Dendritic cell treated with granulocyte-macrophage colony-stimulating factor and Interleukin-4, amounts not matched to agents 40 ng/mL and 50 ng/mL, for 4 days (primary cell): Measurements from ENCODE around the gene ALPP.
"Not testable (repeated sequence)": the region's sequence is repeated elsewhere in the genome, so short reads cannot be mapped to it uniquely, and the experiment has no call there.

Experiments used
- H3K27ac Mint-ChIP-seq: one replicate; pipeline ENCODE4 v1.8.0; 2022; ENCODE audit warnings: mild to moderate bottlenecking, mixed read lengths
- H3K27me3 Mint-ChIP-seq: one replicate; pipeline ENCODE4 v1.8.0; 2022; ENCODE audit warnings: mild to moderate bottlenecking, mixed read lengths
- H3K36me3 Mint-ChIP-seq: one replicate; pipeline ENCODE4 v1.8.0; 2022; ENCODE audit warnings: low read depth, mixed read lengths
- H3K4me1 Mint-ChIP-seq: one replicate; pipeline ENCODE4 v1.8.0; 2022; ENCODE audit warnings: low read depth, mixed read lengths
- H3K4me3 Mint-ChIP-seq: one replicate; pipeline ENCODE4 v1.8.0; 2022; ENCODE audit warnings: mild to moderate bottlenecking, moderate library complexity, mixed read lengths
- H3K9me3 Mint-ChIP-seq: one replicate; pipeline ENCODE4 v1.8.0; 2022; ENCODE audit warnings: mixed read lengths
- intact Hi-C: fragments of 100-400 bp; cut with micrococcal nuclease; formaldehyde crosslinking; loops from one replicate; pipeline ENCODE4 v1.15.0; 2022

The ALPP gene

DNA sequence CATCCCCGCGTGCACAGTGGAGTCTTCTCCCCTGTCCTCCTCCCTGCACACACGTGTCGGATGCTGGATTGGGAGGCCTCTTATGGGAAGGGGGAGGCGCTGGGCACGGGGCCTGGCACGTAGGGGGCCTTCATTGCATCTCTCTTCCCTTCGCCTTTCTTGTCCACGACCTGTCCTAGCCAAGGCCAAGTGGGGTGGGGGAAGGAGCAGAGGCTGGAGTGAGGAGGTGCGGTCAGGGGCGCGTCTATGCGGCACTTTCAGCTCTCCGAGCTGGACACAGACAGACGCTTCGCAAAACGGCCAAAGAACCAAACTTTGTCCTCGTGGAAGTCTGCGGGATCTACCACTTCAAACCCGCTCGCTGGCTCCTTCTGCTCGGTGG lies 41.5 kb downstream of the ALPP start:
- Mint-ChIP-seq H3K9me3 (peaks cover 21% of the 10 kb centered on the region), H3K27ac (no peak overlapping the region), H3K4me1 (peaks cover 7% of the 10 kb centered on the region), H3K27me3 (peaks cover 75% of the 10 kb centered on the region), H3K4me3 (no peak overlapping the region), H3K36me3 (no peaks in the 10 kb centered on the region)
- intact Hi-C loops: no loop called here

DNA sequence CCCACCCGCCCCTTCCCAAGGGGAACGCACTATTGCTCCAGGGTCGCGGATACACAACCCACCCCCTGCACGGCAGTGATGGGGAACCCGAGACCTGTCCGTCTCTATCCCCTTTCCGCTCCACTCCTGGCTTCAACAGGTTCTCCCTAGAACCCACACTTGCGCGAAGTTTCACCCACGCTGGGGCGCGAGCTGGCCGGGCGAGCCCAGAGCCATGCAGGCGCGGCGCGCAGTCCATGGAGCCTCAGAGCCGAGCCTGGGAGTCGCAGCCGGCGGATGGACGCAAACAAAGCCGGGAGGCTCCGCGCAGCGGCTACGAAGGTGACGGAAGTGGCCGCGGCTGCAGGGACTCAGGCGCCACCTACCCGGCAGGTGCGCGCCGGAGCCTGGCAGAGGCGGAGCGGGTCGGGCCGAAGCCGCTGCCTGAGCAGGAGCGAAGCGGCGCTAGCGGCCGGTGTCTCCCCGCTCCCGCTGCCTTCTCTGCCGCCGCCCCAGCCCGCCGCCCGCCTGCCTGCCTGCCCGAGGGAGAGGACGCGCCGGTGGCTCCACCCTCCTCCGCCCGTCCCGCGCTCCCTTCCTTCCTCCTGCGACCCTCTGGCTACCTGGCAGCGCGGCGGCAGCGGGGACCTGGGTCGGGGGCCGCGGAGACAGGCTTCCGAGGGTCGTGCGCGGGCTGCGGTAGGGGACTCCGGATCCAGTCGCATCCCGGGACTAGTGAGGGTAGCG lies 42.1 kb downstream of the ALPP start:
- intact Hi-C loops: no loop called here
- Mint-ChIP-seq H3K27me3 (peaks cover 78% of the 10 kb centered on the region), H3K4me1 (peaks cover 7% of the 10 kb centered on the region), H3K27ac (no peak overlapping the region), H3K9me3 (peaks cover 21% of the 10 kb centered on the region), H3K4me3 (no peak overlapping the region), H3K36me3 (no peaks in the 10 kb centered on the region)

DNA sequence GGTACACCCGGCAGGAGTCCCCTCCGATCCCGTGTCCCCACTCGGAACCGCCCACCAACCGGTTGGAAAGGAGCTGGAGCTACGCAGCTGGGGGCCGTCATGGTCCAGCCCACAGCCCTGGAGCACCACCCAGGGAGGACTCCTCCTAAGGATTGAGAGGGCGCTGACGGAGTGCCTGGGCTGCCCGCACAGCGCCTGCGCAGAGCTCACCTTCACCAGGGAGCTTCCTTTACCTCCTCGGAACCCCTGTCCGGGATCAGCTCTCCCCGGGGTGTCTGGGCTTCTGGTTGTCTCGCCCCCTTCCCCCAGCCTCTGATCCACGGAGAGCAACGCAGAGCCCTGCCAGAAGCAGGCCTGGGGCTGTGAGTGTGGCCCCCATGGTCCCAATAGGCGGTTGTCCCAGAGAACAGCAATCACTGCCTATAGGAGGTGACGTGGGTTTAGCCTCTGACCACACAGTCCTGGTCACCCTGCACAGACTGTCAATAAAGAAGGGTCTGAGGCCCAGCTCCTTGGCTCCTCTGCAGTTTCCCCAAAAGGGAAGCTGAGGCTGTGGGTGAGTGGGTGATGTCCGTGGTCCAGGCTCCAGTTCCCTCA lies 42.7 kb downstream of the ALPP start:
- intact Hi-C loops: no loop called here
- Mint-ChIP-seq H3K4me3 (no peak overlapping the region), H3K4me1 (peaks cover 7% of the 10 kb centered on the region), H3K9me3 (peaks cover 21% of the 10 kb centered on the region), H3K27me3 (peaks cover 78% of the 10 kb centered on the region), H3K27ac (no peak overlapping the region), H3K36me3 (no peaks in the 10 kb centered on the region)

DNA sequence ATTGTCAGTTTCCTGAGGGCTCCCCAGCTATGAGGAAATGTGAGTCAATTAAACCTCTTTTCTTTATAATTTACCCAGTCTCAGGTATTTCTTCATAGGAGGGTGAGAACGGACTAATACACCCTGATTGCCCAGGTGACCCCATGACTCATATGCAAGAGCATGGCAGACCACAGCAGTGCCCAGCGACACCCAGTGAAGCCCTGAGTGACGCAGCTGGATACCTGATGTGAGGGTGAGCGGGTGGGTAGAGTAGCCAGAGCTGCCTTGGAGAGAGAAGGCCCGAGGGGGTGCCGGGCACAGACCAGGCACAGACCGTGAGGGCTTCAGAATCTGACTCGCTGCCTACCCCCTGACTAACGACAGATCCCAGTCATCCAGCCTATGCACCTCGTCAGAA lies 43.5 kb downstream of the ALPP start:
- H3K27ac Mint-ChIP-seq: no peak overlapping the region
- H3K9me3 Mint-ChIP-seq: peaks cover 21% of the 10 kb centered on the region
- peaks cover 75% of the 10 kb centered on the region for H3K27me3 Mint-ChIP-seq
- no peaks in the 10 kb centered on the region for H3K36me3 Mint-ChIP-seq
- H3K4me1 Mint-ChIP-seq: peaks cover 7% of the 10 kb centered on the region
- intact Hi-C loops: no loop called here
- H3K4me3 Mint-ChIP-seq: no peak overlapping the region

DNA sequence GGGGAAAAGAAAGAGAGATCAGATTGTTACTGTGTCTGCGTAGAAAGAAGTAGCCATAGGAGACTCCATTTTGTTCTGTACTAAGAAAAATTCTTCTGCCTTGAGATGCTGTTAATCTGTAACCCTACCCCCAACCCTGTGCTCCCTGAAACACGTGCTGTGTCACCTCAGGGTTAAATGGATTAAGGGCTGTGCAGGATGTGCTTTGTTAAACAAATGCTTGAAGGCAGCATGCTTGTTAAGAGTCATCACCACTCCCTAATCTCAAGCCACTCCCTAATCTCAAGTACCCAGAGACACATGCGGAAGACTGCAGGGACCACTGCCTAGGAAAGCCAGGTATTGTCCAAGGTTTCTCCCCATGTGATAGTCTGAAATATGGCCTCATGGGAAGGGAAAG lies 44.4 kb downstream of the ALPP start:
- H3K9me3 Mint-ChIP-seq: peaks cover 21% of the 10 kb centered on the region
- H3K4me3 Mint-ChIP-seq, H3K36me3 Mint-ChIP-seq, intact Hi-C loops, H3K4me1 Mint-ChIP-seq, H3K27ac Mint-ChIP-seq: not testable (repeated sequence)
- peaks cover 67% of the 10 kb centered on the region for H3K27me3 Mint-ChIP-seq

DNA sequence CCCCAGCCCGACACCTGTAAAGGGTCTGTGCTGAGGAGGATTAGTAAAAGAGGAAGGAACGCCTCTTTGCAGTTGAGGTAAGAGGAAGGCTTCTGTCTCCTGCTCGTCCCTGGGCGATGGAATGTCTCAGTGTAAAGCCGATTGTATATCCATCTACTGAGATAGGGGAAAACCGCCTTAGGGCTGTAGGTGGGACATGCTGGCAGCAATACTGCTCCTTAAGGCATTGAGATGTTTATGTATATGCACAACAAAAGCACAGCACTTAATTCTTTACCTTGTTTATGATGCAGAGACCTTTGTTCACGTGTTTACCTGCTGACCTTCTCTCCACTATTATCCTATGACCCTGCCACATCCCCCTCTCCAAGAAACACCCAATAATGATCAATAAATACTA lies 44.9 kb downstream of the ALPP start:
- H3K36me3 Mint-ChIP-seq: not testable (repeated sequence)
- H3K9me3 Mint-ChIP-seq: peaks cover 21% of the 10 kb centered on the region

DNA sequence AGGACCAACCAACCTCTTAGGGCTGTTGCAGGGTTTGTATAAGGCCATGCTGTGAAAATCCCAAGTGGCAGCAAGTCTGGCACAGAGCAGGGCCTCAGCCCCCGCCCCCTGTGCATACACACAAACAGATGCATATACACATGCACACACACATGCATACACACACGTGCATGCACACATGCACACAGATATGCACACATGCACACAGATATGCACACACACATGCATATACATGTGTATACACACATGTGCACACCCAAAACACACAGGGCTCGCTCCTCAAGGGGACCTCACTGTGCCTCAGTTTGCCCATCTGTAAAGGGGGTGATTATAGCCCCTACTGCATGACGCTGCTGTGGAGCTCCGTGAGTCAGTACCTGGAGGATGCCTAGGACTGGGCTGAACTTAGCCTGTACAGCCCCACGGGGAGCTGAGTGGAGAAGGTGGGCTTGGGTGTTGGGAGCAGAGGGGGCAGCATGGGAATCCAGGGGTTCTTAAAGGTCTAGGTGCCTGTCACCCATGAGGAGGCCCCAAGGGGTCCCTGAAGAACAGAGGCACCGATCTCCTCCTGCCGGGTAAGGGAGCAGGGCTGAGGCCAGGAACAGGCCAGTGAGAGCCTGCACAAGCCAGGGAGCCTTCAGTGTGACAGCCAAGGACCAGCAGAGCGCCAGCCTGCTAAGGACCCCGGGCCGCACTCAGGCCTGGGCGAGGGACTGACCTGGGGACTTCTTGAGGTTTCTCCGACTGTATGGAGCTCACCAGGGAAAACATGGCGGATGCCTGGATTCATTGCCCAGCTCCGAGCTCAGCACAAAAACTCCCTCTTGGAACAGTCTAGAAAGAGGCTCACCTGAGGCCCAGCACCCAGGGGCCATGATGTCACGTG lies 53.4 kb downstream of the ALPP start:
- no peak overlapping the region for H3K27ac Mint-ChIP-seq
- peaks cover 5% of the 10 kb centered on the region for H3K27me3 Mint-ChIP-seq
- no peaks in the 10 kb centered on the region for H3K9me3 Mint-ChIP-seq
- no peak overlapping the region for H3K4me3 Mint-ChIP-seq
- no peaks in the 10 kb centered on the region for H3K4me1 Mint-ChIP-seq
- intact Hi-C loops: no loop called here
- no peaks in the 10 kb centered on the region for H3K36me3 Mint-ChIP-seq

More for the DNA sequence above, 44.9 kb downstream of the ALPP start:
- intact Hi-C loops, H3K4me1 Mint-ChIP-seq, H3K27ac Mint-ChIP-seq, H3K4me3 Mint-ChIP-seq: not testable (repeated sequence)
- peaks cover 62% of the 10 kb centered on the region for H3K27me3 Mint-ChIP-seq
